CD14-positive monocyte (primary cell): Measurements from ENCODE around the gene EPHB2. TPM values are rescaled to one million over a fixed set of nuclear protein-coding genes. Genes with fewer than 3 reads are reported as not detected.

Experiments
- DNase-seq, 3 donors: peaks; one replicate each; pipeline ENCODE4 v3.0.0-alpha.2; 2011 to 2022
- H2AFZ ChIP-seq: 2 replicates; pipeline ENCODE4 v1.6.0; 2012; ENCODE audit warnings: mild to moderate bottlenecking, low read depth, low read length, inconsistent platforms; ENCODE audit not compliant: insufficient read depth, poor library complexity, severe bottlenecking
- H3K27ac ChIP-seq, 2 donors: 1 replicate in 1 of 2; 2 replicates in 1 of 2; pipeline ENCODE4 v1.5.1; 2012 to 2013; ENCODE audit warnings: low read length in 2 of 2, control low read depth in 1 of 2, inconsistent platforms in 1 of 2, low read depth in 1 of 2, mild to moderate bottlenecking in 1 of 2
- H3K27me3 ChIP-seq, 2 donors: one replicate each; pipeline versions ENCODE4 v1.6.0 to v1.6.1; 2011 to 2013; ENCODE audit warnings: low read length in 2 of 2; ENCODE audit not compliant: control insufficient read depth in 2 of 2, insufficient read depth in 2 of 2
- H3K36me3 ChIP-seq, 2 donors: replicated peaks in 1 of 2; 1 replicate in 1 of 2; 2 replicates in 1 of 2; pipeline versions ENCODE4 v1.5.1 to v1.6.1; 2012 to 2013; ENCODE audit warnings: low read length in 2 of 2, control low read depth in 1 of 2, inconsistent platforms in 1 of 2, mild to moderate bottlenecking in 1 of 2; ENCODE audit not compliant: insufficient read depth in 2 of 2, control insufficient read depth in 1 of 2
- H3K4me1 ChIP-seq, 2 donors: 1 replicate in 1 of 2; 2 replicates in 1 of 2; pipeline versions ENCODE4 v1.5.1 to v1.6.1; 2012 to 2013; ENCODE audit warnings: low read length in 2 of 2, control low read depth in 1 of 2, inconsistent platforms in 1 of 2, mild to moderate bottlenecking in 1 of 2, moderate library complexity in 1 of 2; ENCODE audit not compliant: insufficient read depth in 2 of 2, control insufficient read depth in 1 of 2
- H3K4me2 ChIP-seq: replicated peaks from 2 replicates; pipeline ENCODE3; 2012; ENCODE audit warnings: low read length, moderate library complexity, mild to moderate bottlenecking; ENCODE audit not compliant: poor library complexity, severe bottlenecking; ENCODE audit errors: extremely low read depth
- H3K4me3 ChIP-seq, 3 experiments: fragments of 200-600 bp in 1 of 3; sonication (generic) in 1 of 3; replicated peaks in 1 of 3; 1 replicate in 2 of 3; 2 replicates in 1 of 3; pipeline ENCODE4 v1.5.1; 2011 to 2013; ENCODE audit warnings: low read length in 3 of 3, mild to moderate bottlenecking in 3 of 3, control low read depth in 2 of 3, low read depth in 2 of 3, inconsistent platforms in 1 of 3, moderate library complexity in 1 of 3
- H3K79me2 ChIP-seq: 2 replicates; pipeline ENCODE4 v1.6.0; 2012; ENCODE audit warnings: mild to moderate bottlenecking, control low read depth, inconsistent platforms, low read length, moderate library complexity; ENCODE audit not compliant: insufficient read depth
- H3K9ac ChIP-seq: 2 replicates; pipeline ENCODE4 v1.6.0; 2017; ENCODE audit warnings: low read length, mild to moderate bottlenecking; ENCODE audit not compliant: insufficient read depth, poor library complexity, severe bottlenecking
- H3K9me3 ChIP-seq, 2 donors: replicated peaks in 1 of 2; 1 replicate in 1 of 2; 2 replicates in 1 of 2; pipeline versions ENCODE4 v1.5.1 to v1.6.1; 2012 to 2013; ENCODE audit warnings: low read length in 2 of 2, control low read depth in 1 of 2; ENCODE audit not compliant: control insufficient read depth in 1 of 2, insufficient read depth in 1 of 2
- H4K20me1 ChIP-seq: 2 replicates; pipeline ENCODE4 v1.6.0; 2012; ENCODE audit warnings: mild to moderate bottlenecking, low read length, control low read depth, moderate library complexity; ENCODE audit not compliant: insufficient read depth
- H3K27ac Mint-ChIP-seq, 7 donors: one replicate each; pipeline ENCODE4 v1.8.0; 2020; ENCODE audit warnings: mild to moderate bottlenecking in 7 of 7, mixed read lengths in 7 of 7, moderate library complexity in 6 of 7, inconsistent platforms in 2 of 7
- H3K27me3 Mint-ChIP-seq, 3 donors: one replicate each; pipeline ENCODE4 v1.8.0; 2021 to 2022; ENCODE audit warnings: low read depth in 3 of 3, mild to moderate bottlenecking in 3 of 3, mixed read lengths in 3 of 3, moderate library complexity in 3 of 3, inconsistent platforms in 1 of 3
- H3K36me3 Mint-ChIP-seq, 2 donors: one replicate each; pipeline ENCODE4 v1.8.0; 2020; ENCODE audit warnings: mixed read lengths in 2 of 2, inconsistent platforms in 1 of 2, mild to moderate bottlenecking in 1 of 2
- H3K4me1 Mint-ChIP-seq: one replicate; pipeline ENCODE4 v1.8.0; 2020; ENCODE audit warnings: mild to moderate bottlenecking, mixed read lengths
- H3K4me3 Mint-ChIP-seq, 2 donors: one replicate each; pipeline ENCODE4 v1.8.0; 2020; ENCODE audit warnings: mild to moderate bottlenecking in 2 of 2, mixed read lengths in 2 of 2, moderate library complexity in 1 of 2
- H3K9me3 Mint-ChIP-seq, 7 donors: one replicate each; pipeline ENCODE4 v1.8.0; 2020 to 2022; ENCODE audit warnings: mixed read lengths in 7 of 7, mild to moderate bottlenecking in 6 of 7, moderate library complexity in 6 of 7, inconsistent platforms in 2 of 7
- CTCF ChIP-seq: fragments of 200-600 bp; IDR thresholded peaks from one replicate; pipeline ENCODE4 v1.8.0; 2022; ENCODE audit warnings: antibody characterized with exemption, mild to moderate bottlenecking
- WGBS: methylation state at CpG from one replicate; pipeline ENCODE4 v1.1.5; 2013; ENCODE audit warnings: missing lambda C conversion rate; ENCODE audit not compliant: insufficient coverage; 5-methylcytosine and 5-hydroxymethylcytosine counted together
- intact Hi-C, 2 donors: fragments of 100-400 bp; cut with micrococcal nuclease; formaldehyde crosslinking; loops; one replicate each; pipeline versions ENCODE4 v1.15.0 to v1.15.1; 2023
- polyA plus RNA-seq, 3 donors: library from polyadenylated mRNA; depleted of rRNA in 1 of 3; unstranded in 2 of 3; stranded (reverse) in 1 of 3; fragments of 300-500 nt in 2 of 3; fragments of >200 nt in 1 of 3; fragmentation: Illumina TruSeq in 2 of 3; gene quantifications; 1 replicate in 2 of 3; 2 replicates in 1 of 3; pipeline ENCODE4 v1.2.3, GENCODE V29; 2012 to 2021

The EPHB2 gene
- polyA plus RNA-seq, 3 donors = 2.9 to 5.6 (median 3.4) TPM

- H3K4me2 ChIP-seq = no peak overlapping the region
- H3K4me1 Mint-ChIP-seq = peaks cover 18% of the 10 kb centered on the region
- H3K27me3 ChIP-seq = no peaks in the 10 kb centered on the region
- TF ChIP-seq CTCF = no peak
- no peaks in the 10 kb centered on the region for H4K20me1 ChIP-seq
- H3K36me3 ChIP-seq = no peaks in the 10 kb centered on the region
- intact Hi-C loops = no loop called here
- peaks cover 7 to 14% of the 10 kb centered on the region in 2 donors for H3K4me1 ChIP-seq
- H3K9ac ChIP-seq = no peak overlapping the region
- H3K36me3 Mint-ChIP-seq = no peaks in the 10 kb centered on the region
- 74% methylated on average over 6 of the region's 6 CpGs for WGBS
- H3K27me3 Mint-ChIP-seq = peaks cover 2 to 7% (median 7%) of the 10 kb centered on the region in 3 donors
- no peak overlapping the region for H3K27ac Mint-ChIP-seq
- peaks cover 0 to 2% (median 0%) of the 10 kb centered on the region in 7 donors for H3K9me3 Mint-ChIP-seq
- no peak for DNase-seq
- H3K4me3 Mint-ChIP-seq = peak overlapping the region in 1 of 2 donors; percentile 32
- H3K27ac ChIP-seq = no peak overlapping the region
- no peaks in the 10 kb centered on the region for H3K79me2 ChIP-seq
- no peaks in the 10 kb centered on the region for H3K9me3 ChIP-seq
- no peak overlapping the region for H2AFZ ChIP-seq
- H3K4me3 ChIP-seq = no peak overlapping the region
Measured at GRCh38 chr1:22850681-22851080, 140.0 kb downstream of the EPHB2 start.

- intact Hi-C loops = no loop called here
- 27% methylated on average over 4 of the region's 4 CpGs for WGBS
- Histone ChIP-seq H2AFZ (no peak overlapping the region), H3K27ac (no peak overlapping the region), H3K9me3 (no peaks in the 10 kb centered on the region), H3K36me3 (no peaks in the 10 kb centered on the region), H3K4me2 (no peak overlapping the region), H3K4me1 (peaks cover 4 to 7% of the 10 kb centered on the region in 2 donors), H3K4me3 (no peak overlapping the region), H3K27me3 (no peaks in the 10 kb centered on the region), H4K20me1 (no peaks in the 10 kb centered on the region), H3K9ac (no peak overlapping the region), H3K79me2 (no peaks in the 10 kb centered on the region)
- H3K4me3 Mint-ChIP-seq = no peak overlapping the region
- H3K27ac Mint-ChIP-seq = peak overlapping the region in 1 of 7 donors; percentile 57
- peaks cover 2 to 7% (median 3%) of the 10 kb centered on the region in 3 donors for H3K27me3 Mint-ChIP-seq
- DNase-seq = peak in 2 of 3 donors; percentile 9 to 36
- no peaks in the 10 kb centered on the region for H3K36me3 Mint-ChIP-seq
- no peak for TF ChIP-seq CTCF
- H3K4me1 Mint-ChIP-seq = peaks cover 11% of the 10 kb centered on the region
- peaks cover 0 to 2% (median 0%) of the 10 kb centered on the region in 7 donors for H3K9me3 Mint-ChIP-seq
Measured at GRCh38 chr1:22851517-22851916, 140.9 kb downstream of the EPHB2 start.
